ENCODE measurements around the gene HCRTR1.

- no peak for TF ChIP-seq USF1 (IDR thresholded peaks at IDR 0.05)
- no peak for TF ChIP-seq CEBPB (IDR thresholded peaks at IDR 0.05)
- no peak for TF ChIP-seq NFIC (IDR thresholded peaks at IDR 0.05)
- no peak for TF ChIP-seq FOXM1 (IDR thresholded peaks at IDR 0.05; ENCODE audit: borderline replicate concordance, low read depth)
These were observed 28.9 kb downstream of the HCRTR1 start for GRCh38 chr1:31646259-31646960.
